HepG2 (cell line): ENCODE results near the gene GPR15. TPM values are rescaled to one million over a fixed set of nuclear protein-coding genes. Genes with fewer than 3 reads are reported as not detected.

Experiments used
- ATAC-seq: fragments of 200-7000 bp; cut with Tn5 transposase; 3 replicates; pipeline ENCODE4 v1.9.1; 2020; ENCODE audit warnings: mild to moderate bottlenecking, moderate library complexity
- BruUV-seq: library from RNA; stranded (reverse); fragments of 400-500 nt; replicated peaks from 2 replicates; lab custom pipeline; 2021; lab: Mats Ljungman, UMichigan
- CTCF ChIA-PET: fragments of 300-600 bp; formaldehyde crosslinking; extraction: SDS; loops from one replicate; lab custom pipeline; 2021; ENCODE audit warnings: low total read pairs, inconsistent platforms, low intra/inter-chr PET ratio; lab: Yijun Ruan, JAX
- POLR2A ChIA-PET: fragments of 350-600 bp; sonication (Branson Sonifier 250); formaldehyde crosslinking; loops from one replicate; lab custom pipeline; 2020; ENCODE audit warnings: antibody characterized with exemption, inconsistent platforms; lab: Yijun Ruan, JAX
- DNase-seq: peaks from one replicate; pipeline ENCODE4 v3.0.0-alpha.2; 2015; ENCODE audit warnings: low spot score
- FAIRE-seq: peaks from 3 replicates; lab custom pipeline; 2011; peaks lifted over from hg19 to GRCh38; lab: Jason Lieb, UNC
- H2AFZ ChIP-seq: one replicate; pipeline ENCODE4 v1.6.1; 2011; ENCODE audit warnings: low read length, inconsistent platforms
- H3K27ac ChIP-seq: fragments of 300-600 bp; 3 replicates; pipeline ENCODE4 v1.8.0; 2011; ENCODE audit warnings: mixed run types, mild to moderate bottlenecking, mixed read lengths, low read length, inconsistent platforms; ENCODE audit not compliant: insufficient read depth; ENCODE audit errors: extremely low read length
- H3K27me3 ChIP-seq, 2 experiments: fragments of 200-600 bp in 1 of 2; 2 replicates in 1 of 2; 3 replicates in 1 of 2; pipeline versions ENCODE4 v1.6.0 to v1.8.0; 2011; ENCODE audit warnings: low read length in 2 of 2, mild to moderate bottlenecking in 2 of 2, moderate library complexity in 2 of 2, inconsistent platforms in 1 of 2; ENCODE audit not compliant: insufficient read depth in 2 of 2, control insufficient read depth in 1 of 2
- H3K36me3 ChIP-seq, 2 experiments: fragments of 200-600 bp in 1 of 2; replicated peaks in 1 of 2; 2 replicates in 1 of 2; 3 replicates in 1 of 2; pipeline versions ENCODE4 v1.5.1 to v1.8.0; 2011; ENCODE audit warnings: low read length in 2 of 2, inconsistent platforms in 1 of 2; ENCODE audit not compliant: insufficient read depth in 2 of 2, control insufficient read depth in 1 of 2
- H3K4me1 ChIP-seq: 2 replicates; pipeline ENCODE4 v1.5.1; 2012; ENCODE audit warnings: low read length, inconsistent platforms; ENCODE audit not compliant: insufficient read depth
- H3K4me2 ChIP-seq: 2 replicates; pipeline ENCODE4 v1.6.0; 2011; ENCODE audit warnings: low read depth, low read length, inconsistent platforms
- H3K4me3 ChIP-seq, 3 experiments: fragments of 200-600 bp in 1 of 3; sonication (generic), shearing (Covaris generic) in 1 of 3; replicated peaks in 1 of 3; 2 replicates each; pipeline ENCODE4 v1.5.1; 2011 to 2016; ENCODE audit warnings: low read length in 3 of 3, inconsistent platforms in 2 of 3, low read depth in 2 of 3, mild to moderate bottlenecking in 2 of 3, control low read depth in 1 of 3, mixed read lengths in 1 of 3; ENCODE audit not compliant: insufficient read depth in 1 of 3
- H3K79me2 ChIP-seq: one replicate; pipeline ENCODE4 v1.6.1; 2011; ENCODE audit warnings: low read length, inconsistent platforms; ENCODE audit not compliant: insufficient read depth
- H3K9ac ChIP-seq: 2 replicates; pipeline ENCODE4 v1.6.0; 2011; ENCODE audit warnings: mild to moderate bottlenecking, low read depth, low read length, inconsistent platforms; ENCODE audit not compliant: insufficient read depth
- H3K9me3 ChIP-seq: 2 replicates; pipeline ENCODE4 v1.5.1; 2012; ENCODE audit warnings: mild to moderate bottlenecking, low read length
- H4K20me1 ChIP-seq: 2 replicates; pipeline ENCODE4 v1.6.0; 2011; ENCODE audit warnings: inconsistent platforms, mild to moderate bottlenecking, low read length, moderate library complexity; ENCODE audit not compliant: insufficient read depth
- GRHL1 ChIP-seq: sonication (generic); formaldehyde crosslinking; conservative IDR thresholded peaks from 2 replicates; pipeline ENCODE4 v1.8.0; 2022; ENCODE audit warnings: missing genetic modification reagents
- KAT2B ChIP-seq: fragments of 150-350 bp; IDR thresholded peaks from 2 replicates; pipeline ENCODE4 v1.6.1; 2014; ENCODE audit warnings: low read depth, low read length, borderline replicate concordance
- MAFG ChIP-seq: sonication (generic); formaldehyde crosslinking; IDR thresholded peaks from 2 replicates; pipeline ENCODE4 v1.5.1; 2020; ENCODE audit warnings: mild to moderate bottlenecking, missing genetic modification reagents
- MIER2 ChIP-seq: IDR thresholded peaks from 2 replicates; pipeline ENCODE4 v1.6.1; 2016; ENCODE audit warnings: missing biosample characterization, missing genetic modification reagents
- MTA1 ChIP-seq: sonication (generic); formaldehyde crosslinking; IDR thresholded peaks from 2 replicates; pipeline ENCODE4 v1.4.0; 2020; ENCODE audit warnings: missing genetic modification reagents, mild to moderate bottlenecking, borderline replicate concordance
- SMAD9 ChIP-seq: sonication (generic); formaldehyde crosslinking; IDR thresholded peaks from 2 replicates; pipeline ENCODE4 v1.5.1; 2020; ENCODE audit warnings: mild to moderate bottlenecking, missing genetic modification reagents
- SMC3 ChIP-seq: IDR thresholded peaks from 2 replicates; pipeline ENCODE4 v1.6.1; 2011; ENCODE audit warnings: low read length, improper control_type of control experiment
- WGBS: methylation state at CpG from one replicate; pipeline ENCODE4 v1.1.6; 2017; ENCODE audit warnings: low lambda C conversion rate; 5-methylcytosine and 5-hydroxymethylcytosine counted together
- in situ Hi-C: cut with HindIII; loops from 2 replicates; pipeline ENCODE4 v1.10.0; 2017; ENCODE audit warnings: low pct_unique_long_range_greater_than_20kb; ENCODE audit not compliant: extremely low pct_ligation_motif_present
- intact Hi-C: fragments of 100-400 bp; cut with micrococcal nuclease; formaldehyde crosslinking; loops from one replicate; pipeline ENCODE4 v1.10.0; 2022; ENCODE audit not compliant: unreplicated experiment
- polyA plus RNA-seq, 8 experiments: library from polyadenylated mRNA; depleted of rRNA in 3 of 8; stranded (reverse) in 7 of 8; unstranded in 1 of 8; fragments of >200 nt; fragmentation: Illumina TruSeq in 4 of 8; extraction: Trizol in 4 of 8; gene quantifications; 2 replicates each; pipeline versions ENCODE4 v1.2.1 to v1.2.3, GENCODE V29; 2011 to 2016; ENCODE audit warnings: low read depth in 4 of 8, missing spikeins in 1 of 8, mixed read lengths in 1 of 8; ENCODE audit not compliant: insufficient read depth in 1 of 8
- total RNA-seq, 5 experiments: library from RNA; depleted of rRNA; stranded (reverse); fragments of >200 nt; fragmentation: Illumina TruSeq; extraction: Trizol; gene quantifications; 2 replicates each; pipeline ENCODE4 v1.2.3, GENCODE V29; 2016; ENCODE audit warnings: low read depth in 1 of 5
- TF ChIP-seq, protein P1 (sequence below): sonication (generic); formaldehyde crosslinking; IDR thresholded peaks from 2 replicates; pipeline ENCODE4 v1.4.0; 2020; ENCODE audit warnings: missing genetic modification reagents, mild to moderate bottlenecking, borderline replicate concordance
- TF ChIP-seq, protein P2 (sequence below): sonication (generic); formaldehyde crosslinking; IDR thresholded peaks from 2 replicates; pipeline ENCODE4 v1.5.1; 2020; ENCODE audit warnings: missing genetic modification reagents, mild to moderate bottlenecking, borderline replicate concordance

The GPR15 gene
- total and polyA plus RNA-seq, 2 of the 13 experiments (the other 11 are each of a cell fraction or from before 2014, with no cell fraction given), result not detected

GRCh38 chr3:98500019-98500418 lies 31.8 kb upstream of the GPR15 start:
- POLR2A ChIA-PET, result no interaction called here
- H3K27ac ChIP-seq, result no peak overlapping the region
- intact Hi-C loops, result no loop called here
- no peak overlapping the region for H2AFZ ChIP-seq
- no peaks in the 10 kb centered on the region for H4K20me1 ChIP-seq
- no peak for FAIRE-seq
- BruUV-seq, result no TSS peak
- no peaks in the 10 kb centered on the region for H3K4me1 ChIP-seq
- CTCF ChIA-PET, result no interaction called here
- WGBS, result 15% methylated on average over 4 of the region's 4 CpGs
- no peaks in the 10 kb centered on the region for H3K36me3 ChIP-seq
- no peaks in the 10 kb centered on the region for H3K79me2 ChIP-seq
- no peak for TF ChIP-seq SMC3
- TF ChIP-seq MIER2 (CRISPR knock-in tag), result no peak
- no peak for TF ChIP-seq KAT2B
- no peak overlapping the region for H3K4me2 ChIP-seq
- no peak for ATAC-seq
- no peak for DNase-seq
- in situ Hi-C loops, result no loop called here
- no peak overlapping the region for H3K9ac ChIP-seq
- no peaks in the 10 kb centered on the region for H3K27me3 ChIP-seq
- no peaks in the 10 kb centered on the region for H3K9me3 ChIP-seq
- H3K4me3 ChIP-seq, result no peak overlapping the region

GRCh38 chr3:98501270-98501669 lies 30.5 kb upstream of the GPR15 start:
- Histone ChIP-seq H3K4me3 (no peak overlapping the region), H2AFZ (no peak overlapping the region), H4K20me1 (no peaks in the 10 kb centered on the region), H3K9me3 (no peaks in the 10 kb centered on the region), H3K79me2 (no peaks in the 10 kb centered on the region), H3K4me1 (no peaks in the 10 kb centered on the region), H3K27me3 (no peaks in the 10 kb centered on the region), H3K4me2 (no peak overlapping the region), H3K27ac (no peak overlapping the region), H3K9ac (no peak overlapping the region)
- no TSS peak for BruUV-seq
- in situ Hi-C loops (no loop called here), intact Hi-C loops (no loop called here)
- WGBS, result 35% methylated on average over 4 of the region's 4 CpGs
- CTCF ChIA-PET, result no interaction called here
- POLR2A ChIA-PET, result no interaction called here
- DNase-seq, result no peak
- FAIRE-seq, result no peak
- TF ChIP-seq, protein P1, sequence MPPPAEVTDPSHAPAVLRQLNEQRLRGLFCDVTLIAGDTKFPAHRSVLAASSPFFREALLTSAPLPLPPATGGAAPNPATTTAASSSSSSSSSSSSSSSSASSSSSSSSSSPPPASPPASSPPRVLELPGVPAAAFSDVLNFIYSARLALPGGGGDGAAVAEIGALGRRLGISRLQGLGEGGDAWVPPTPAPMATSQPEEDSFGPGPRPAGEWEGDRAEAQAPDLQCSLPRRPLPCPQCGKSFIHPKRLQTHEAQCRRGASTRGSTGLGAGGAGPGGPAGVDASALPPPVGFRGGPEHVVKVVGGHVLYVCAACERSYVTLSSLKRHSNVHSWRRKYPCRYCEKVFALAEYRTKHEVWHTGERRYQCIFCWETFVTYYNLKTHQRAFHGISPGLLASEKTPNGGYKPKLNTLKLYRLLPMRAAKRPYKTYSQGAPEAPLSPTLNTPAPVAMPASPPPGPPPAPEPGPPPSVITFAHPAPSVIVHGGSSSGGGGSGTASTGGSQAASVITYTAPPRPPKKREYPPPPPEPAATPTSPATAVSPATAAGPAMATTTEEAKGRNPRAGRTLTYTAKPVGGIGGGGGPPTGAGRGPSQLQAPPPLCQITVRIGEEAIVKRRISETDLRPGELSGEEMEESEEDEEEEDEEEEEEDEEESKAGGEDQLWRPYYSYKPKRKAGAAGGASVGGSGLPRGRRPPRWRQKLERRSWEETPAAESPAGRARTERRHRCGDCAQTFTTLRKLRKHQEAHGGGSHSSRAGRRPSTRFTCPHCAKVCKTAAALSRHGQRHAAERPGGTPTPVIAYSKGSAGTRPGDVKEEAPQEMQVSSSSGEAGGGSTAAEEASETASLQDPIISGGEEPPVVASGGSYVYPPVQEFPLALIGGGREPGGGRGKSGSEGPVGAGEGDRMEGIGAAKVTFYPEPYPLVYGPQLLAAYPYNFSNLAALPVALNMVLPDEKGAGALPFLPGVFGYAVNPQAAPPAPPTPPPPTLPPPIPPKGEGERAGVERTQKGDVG (CRISPR knock-in tag), result no peak
- TF ChIP-seq MAFG (CRISPR knock-in tag) (no peak), MTA1 (CRISPR knock-in tag) (no peak), GRHL1 (no peak), SMAD9 (CRISPR knock-in tag) (no peak)
- TF ChIP-seq, protein P2, sequence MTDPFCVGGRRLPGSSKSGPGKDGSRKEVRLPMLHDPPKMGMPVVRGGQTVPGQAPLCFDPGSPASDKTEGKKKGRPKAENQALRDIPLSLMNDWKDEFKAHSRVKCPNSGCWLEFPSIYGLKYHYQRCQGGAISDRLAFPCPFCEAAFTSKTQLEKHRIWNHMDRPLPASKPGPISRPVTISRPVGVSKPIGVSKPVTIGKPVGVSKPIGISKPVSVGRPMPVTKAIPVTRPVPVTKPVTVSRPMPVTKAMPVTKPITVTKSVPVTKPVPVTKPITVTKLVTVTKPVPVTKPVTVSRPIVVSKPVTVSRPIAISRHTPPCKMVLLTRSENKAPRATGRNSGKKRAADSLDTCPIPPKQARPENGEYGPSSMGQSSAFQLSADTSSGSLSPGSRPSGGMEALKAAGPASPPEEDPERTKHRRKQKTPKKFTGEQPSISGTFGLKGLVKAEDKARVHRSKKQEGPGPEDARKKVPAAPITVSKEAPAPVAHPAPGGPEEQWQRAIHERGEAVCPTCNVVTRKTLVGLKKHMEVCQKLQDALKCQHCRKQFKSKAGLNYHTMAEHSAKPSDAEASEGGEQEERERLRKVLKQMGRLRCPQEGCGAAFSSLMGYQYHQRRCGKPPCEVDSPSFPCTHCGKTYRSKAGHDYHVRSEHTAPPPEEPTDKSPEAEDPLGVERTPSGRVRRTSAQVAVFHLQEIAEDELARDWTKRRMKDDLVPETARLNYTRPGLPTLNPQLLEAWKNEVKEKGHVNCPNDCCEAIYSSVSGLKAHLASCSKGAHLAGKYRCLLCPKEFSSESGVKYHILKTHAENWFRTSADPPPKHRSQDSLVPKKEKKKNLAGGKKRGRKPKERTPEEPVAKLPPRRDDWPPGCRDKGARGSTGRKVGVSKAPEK (CRISPR knock-in tag), result no peak
- TF ChIP-seq, all 625 proteins: peak for 0
- H3K36me3 ChIP-seq, result no peaks in the 10 kb centered on the region
- no peak for ATAC-seq
